ENCODE data around the gene TNP1.

DNA sequence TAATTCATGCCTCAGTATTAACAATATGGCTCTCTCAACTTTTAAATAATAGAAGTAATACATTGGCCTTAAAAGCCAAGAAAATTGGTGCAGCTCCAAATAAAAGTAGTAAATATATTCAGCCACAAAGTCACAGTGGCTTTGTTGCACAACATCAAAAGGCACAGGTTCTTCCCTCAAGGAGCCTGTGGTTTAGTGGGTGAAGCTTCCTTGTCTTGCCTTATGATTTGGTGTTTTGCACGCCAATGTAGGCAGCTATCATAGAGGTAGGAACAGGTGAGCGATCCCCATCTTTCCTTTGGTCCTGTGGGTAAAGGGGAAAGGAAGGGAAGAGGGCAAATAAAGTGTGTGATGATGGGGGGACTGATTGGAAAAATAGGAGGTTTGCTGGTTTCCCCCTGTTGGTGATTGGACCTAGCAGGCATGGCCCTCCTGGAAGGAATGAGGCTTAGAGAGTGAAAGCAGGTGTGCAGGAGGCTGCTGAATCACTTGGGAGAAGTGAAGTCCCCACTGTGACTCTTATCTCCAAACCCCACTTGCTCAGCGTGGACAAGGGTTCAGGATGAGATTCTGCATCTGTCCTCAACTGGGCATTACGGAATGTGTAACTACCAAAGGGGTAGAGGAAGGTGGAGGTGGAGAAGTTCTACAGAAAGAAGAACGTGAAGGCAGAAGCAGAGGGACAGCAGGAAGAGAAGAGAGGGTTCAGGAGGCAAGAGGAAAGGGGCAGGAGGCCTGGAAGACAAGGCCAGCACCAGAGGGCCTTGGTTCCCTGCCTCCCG is 20.1 kb upstream of the TNP1 start:
- TF ChIP-seq EZH2 (IDR thresholded peaks at IDR 0.05; ENCODE audit: borderline replicate concordance, insufficient read depth, low read length, poor library complexity, severe bottlenecking): no peak
- TF ChIP-seq, protein P1, sequence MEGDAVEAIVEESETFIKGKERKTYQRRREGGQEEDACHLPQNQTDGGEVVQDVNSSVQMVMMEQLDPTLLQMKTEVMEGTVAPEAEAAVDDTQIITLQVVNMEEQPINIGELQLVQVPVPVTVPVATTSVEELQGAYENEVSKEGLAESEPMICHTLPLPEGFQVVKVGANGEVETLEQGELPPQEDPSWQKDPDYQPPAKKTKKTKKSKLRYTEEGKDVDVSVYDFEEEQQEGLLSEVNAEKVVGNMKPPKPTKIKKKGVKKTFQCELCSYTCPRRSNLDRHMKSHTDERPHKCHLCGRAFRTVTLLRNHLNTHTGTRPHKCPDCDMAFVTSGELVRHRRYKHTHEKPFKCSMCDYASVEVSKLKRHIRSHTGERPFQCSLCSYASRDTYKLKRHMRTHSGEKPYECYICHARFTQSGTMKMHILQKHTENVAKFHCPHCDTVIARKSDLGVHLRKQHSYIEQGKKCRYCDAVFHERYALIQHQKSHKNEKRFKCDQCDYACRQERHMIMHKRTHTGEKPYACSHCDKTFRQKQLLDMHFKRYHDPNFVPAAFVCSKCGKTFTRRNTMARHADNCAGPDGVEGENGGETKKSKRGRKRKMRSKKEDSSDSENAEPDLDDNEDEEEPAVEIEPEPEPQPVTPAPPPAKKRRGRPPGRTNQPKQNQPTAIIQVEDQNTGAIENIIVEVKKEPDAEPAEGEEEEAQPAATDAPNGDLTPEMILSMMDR (IDR thresholded peaks at IDR 0.05; ENCODE audit: poor library complexity, severe bottlenecking): no peak
- TF ChIP-seq SMC3 (conservative IDR thresholded peaks at IDR 0.05; ENCODE audit: poor library complexity): no peak
- no peak for TF ChIP-seq RAD21 (conservative IDR thresholded peaks at IDR 0.05)
- no peak for TF ChIP-seq EP300 (conservative IDR thresholded peaks at IDR 0.05; ENCODE audit: poor library complexity, severe bottlenecking)
- TF ChIP-seq POLR2AphosphoS5 (IDR thresholded peaks at IDR 0.05): no peak

All from neural cell (in vitro differentiated cells).